IMR-90 (cell line): ENCODE results near the gene PGPEP1.
A peak's percentile ranks its signal among the peaks of the same experiment; 100 is the strongest.

ENCODE experiments used
- BHLHE40 ChIP-seq: fragments of 150-350 bp; IDR thresholded peaks from 2 replicates; pipeline ENCODE4 v1.6.1; 2016; ENCODE audit warnings: mild to moderate bottlenecking, low read depth, low read length
- CHD1 ChIP-seq: IDR thresholded peaks from 2 replicates; pipeline ENCODE4 v1.6.1; 2012; ENCODE audit warnings: low read depth, low read length, improper control_type of control experiment
- FOS ChIP-seq: fragments of 150-350 bp; IDR thresholded peaks from 2 replicates; pipeline ENCODE4 v1.6.1; 2016; ENCODE audit warnings: low read depth, low read length
- MAZ ChIP-seq: IDR thresholded peaks from 2 replicates; pipeline ENCODE4 v1.6.1; 2012; ENCODE audit warnings: low read depth, mild to moderate bottlenecking, low read length, improper control_type of control experiment, moderate library complexity, borderline replicate concordance
- MXI1 ChIP-seq: IDR thresholded peaks from 2 replicates; pipeline ENCODE4 v1.6.1; 2012; ENCODE audit warnings: low read depth, mild to moderate bottlenecking, low read length, moderate library complexity, borderline replicate concordance
- POLR2A ChIP-seq: IDR thresholded peaks from 2 replicates; pipeline ENCODE4 v1.6.1; 2012; ENCODE audit warnings: mild to moderate bottlenecking, low read depth, low read length
- RCOR1 ChIP-seq: IDR thresholded peaks from 2 replicates; pipeline ENCODE4 v1.6.1; 2012; ENCODE audit warnings: mild to moderate bottlenecking, low read length, improper control_type of control experiment; ENCODE audit not compliant: insufficient replicate concordance
- RFX5 ChIP-seq: IDR thresholded peaks from 2 replicates; pipeline ENCODE4 v1.8.0; 2012; ENCODE audit warnings: low read depth, mild to moderate bottlenecking, low read length, moderate library complexity
- SMC3 ChIP-seq: fragments of 150-350 bp; IDR thresholded peaks from 2 replicates; pipeline ENCODE4 v1.6.1; 2016; ENCODE audit warnings: low read depth, mild to moderate bottlenecking, antibody characterized with exemption, low read length, moderate library complexity
- TF ChIP-seq, protein P1 (sequence below): conservative IDR thresholded peaks from 2 replicates; pipeline ENCODE4 v1.5.1; 2012; ENCODE audit warnings: mild to moderate bottlenecking, low read depth, low read length, improper control_type of control experiment

DNA sequence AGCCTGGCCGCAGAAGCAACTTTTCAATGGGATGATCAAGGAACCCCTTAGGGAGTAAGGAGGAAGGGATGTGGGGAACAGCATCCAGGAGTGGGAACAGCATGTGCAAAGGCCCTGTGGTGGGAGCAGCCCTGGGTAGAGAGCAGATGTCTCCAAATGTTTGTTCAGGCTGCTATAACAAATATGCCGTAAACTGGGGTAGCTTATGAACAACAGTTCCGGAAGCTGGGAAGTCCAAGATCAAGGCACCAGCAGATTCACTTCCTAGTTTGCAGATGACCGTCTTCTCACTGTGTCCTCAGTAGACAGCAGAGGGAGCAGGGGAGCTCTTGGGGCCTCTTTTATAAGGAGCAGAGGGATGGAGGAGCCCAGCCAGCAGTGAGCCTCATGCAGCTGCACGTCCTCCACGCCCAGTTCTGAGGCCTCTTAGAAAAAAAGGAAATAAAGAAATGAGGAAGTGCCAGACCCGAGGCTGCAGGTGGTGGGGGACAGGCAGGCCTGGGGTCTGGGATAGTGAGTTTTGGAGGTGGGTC lies 61.2 kb downstream of the PGPEP1 start:
- TF ChIP-seq, protein P1, sequence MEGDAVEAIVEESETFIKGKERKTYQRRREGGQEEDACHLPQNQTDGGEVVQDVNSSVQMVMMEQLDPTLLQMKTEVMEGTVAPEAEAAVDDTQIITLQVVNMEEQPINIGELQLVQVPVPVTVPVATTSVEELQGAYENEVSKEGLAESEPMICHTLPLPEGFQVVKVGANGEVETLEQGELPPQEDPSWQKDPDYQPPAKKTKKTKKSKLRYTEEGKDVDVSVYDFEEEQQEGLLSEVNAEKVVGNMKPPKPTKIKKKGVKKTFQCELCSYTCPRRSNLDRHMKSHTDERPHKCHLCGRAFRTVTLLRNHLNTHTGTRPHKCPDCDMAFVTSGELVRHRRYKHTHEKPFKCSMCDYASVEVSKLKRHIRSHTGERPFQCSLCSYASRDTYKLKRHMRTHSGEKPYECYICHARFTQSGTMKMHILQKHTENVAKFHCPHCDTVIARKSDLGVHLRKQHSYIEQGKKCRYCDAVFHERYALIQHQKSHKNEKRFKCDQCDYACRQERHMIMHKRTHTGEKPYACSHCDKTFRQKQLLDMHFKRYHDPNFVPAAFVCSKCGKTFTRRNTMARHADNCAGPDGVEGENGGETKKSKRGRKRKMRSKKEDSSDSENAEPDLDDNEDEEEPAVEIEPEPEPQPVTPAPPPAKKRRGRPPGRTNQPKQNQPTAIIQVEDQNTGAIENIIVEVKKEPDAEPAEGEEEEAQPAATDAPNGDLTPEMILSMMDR: peak; percentile 45
- TF ChIP-seq POLR2A: no peak
- no peak for TF ChIP-seq CHD1
- TF ChIP-seq RFX5: no peak
- TF ChIP-seq MXI1: no peak
- TF ChIP-seq MAZ: no peak
- no peak for TF ChIP-seq FOS
- peak; percentile 39; the same call in 1 of the 2 replicates for TF ChIP-seq SMC3
- TF ChIP-seq BHLHE40: no peak
- TF ChIP-seq RCOR1: no peak
